ENCODE data around the gene CKB. TPM values are rescaled to one million over a fixed set of nuclear protein-coding genes. Genes with fewer than 3 reads are reported as not detected.

CKB gene
- total RNA-seq, 1 donor from 2014 or later = 8.6 TPM

GRCh38 chr14:103485504-103485903, 37.1 kb downstream of the CKB start:
- ChIA-PET POLR2A (no interaction called here), CTCF (interaction anchor here (1.4 kb wide), 1 partner anchor 33 kb away, joined by 5 read pairs; no protein-coding TSS in a partner anchor)
- Mint-ChIP-seq H3K36me3 (ENCODE audit: low read depth) (peaks cover 53% of the 10 kb centered on the region), H3K9me3 (no peaks in the 10 kb centered on the region), H3K27me3 (no peaks in the 10 kb centered on the region), H3K4me1 (peaks cover 10% of the 10 kb centered on the region), H3K27ac (no peak overlapping the region), H3K4me3 (no peak overlapping the region)
- TF ChIP-seq, protein P1, sequence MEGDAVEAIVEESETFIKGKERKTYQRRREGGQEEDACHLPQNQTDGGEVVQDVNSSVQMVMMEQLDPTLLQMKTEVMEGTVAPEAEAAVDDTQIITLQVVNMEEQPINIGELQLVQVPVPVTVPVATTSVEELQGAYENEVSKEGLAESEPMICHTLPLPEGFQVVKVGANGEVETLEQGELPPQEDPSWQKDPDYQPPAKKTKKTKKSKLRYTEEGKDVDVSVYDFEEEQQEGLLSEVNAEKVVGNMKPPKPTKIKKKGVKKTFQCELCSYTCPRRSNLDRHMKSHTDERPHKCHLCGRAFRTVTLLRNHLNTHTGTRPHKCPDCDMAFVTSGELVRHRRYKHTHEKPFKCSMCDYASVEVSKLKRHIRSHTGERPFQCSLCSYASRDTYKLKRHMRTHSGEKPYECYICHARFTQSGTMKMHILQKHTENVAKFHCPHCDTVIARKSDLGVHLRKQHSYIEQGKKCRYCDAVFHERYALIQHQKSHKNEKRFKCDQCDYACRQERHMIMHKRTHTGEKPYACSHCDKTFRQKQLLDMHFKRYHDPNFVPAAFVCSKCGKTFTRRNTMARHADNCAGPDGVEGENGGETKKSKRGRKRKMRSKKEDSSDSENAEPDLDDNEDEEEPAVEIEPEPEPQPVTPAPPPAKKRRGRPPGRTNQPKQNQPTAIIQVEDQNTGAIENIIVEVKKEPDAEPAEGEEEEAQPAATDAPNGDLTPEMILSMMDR (IDR thresholded peaks at IDR 0.05) = no peak
- ATAC-seq (ENCODE audit: low read depth) (no peak), DNase-seq (no peak)
- intact Hi-C loops (cut with micrococcal nuclease) = no loop called here

DNA sequence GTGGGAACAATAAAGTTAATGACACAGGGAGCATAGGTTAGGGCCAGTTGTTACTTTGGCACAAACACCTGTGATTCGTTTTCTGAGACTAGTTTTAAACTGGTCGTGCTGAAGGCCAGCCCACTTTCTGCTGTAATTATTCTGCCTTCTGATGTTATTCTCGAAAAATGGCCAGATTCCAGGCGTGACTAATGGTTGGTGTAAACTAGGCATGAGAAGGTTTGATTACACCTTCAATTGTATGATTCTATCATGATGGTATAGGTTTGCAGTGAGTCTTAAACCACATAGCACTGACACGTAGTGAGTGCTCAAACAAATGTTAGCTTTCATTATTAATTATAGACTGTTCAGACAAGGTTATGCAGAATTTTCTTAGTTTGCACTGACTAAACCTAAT, 39.0 kb downstream of the CKB start:
- POLR2A ChIA-PET = no interaction called here
- ATAC-seq (ENCODE audit: low read depth) (no peak), DNase-seq (no peak)
- intact Hi-C loops (cut with micrococcal nuclease) = no loop called here
- Mint-ChIP-seq H3K36me3 (ENCODE audit: low read depth) (peaks cover 51% of the 10 kb centered on the region), H3K4me3 (no peak overlapping the region), H3K27me3 (no peaks in the 10 kb centered on the region), H3K4me1 (peaks cover 18% of the 10 kb centered on the region), H3K27ac (no peak overlapping the region), H3K9me3 (no peaks in the 10 kb centered on the region)
- TF ChIP-seq, protein P1 (IDR thresholded peaks at IDR 0.05) = no peak
- CTCF ChIA-PET = no interaction called here

GRCh38 chr14:103480595-103480994, 42.0 kb downstream of the CKB start:
- CTCF ChIA-PET = interaction anchor here (1.3 kb wide), 1 partner anchor 90 kb away, joined by 4 read pairs; no protein-coding TSS in a partner anchor
- no peak for DNase-seq
- H3K27me3 Mint-ChIP-seq = no peaks in the 10 kb centered on the region
- ATAC-seq (ENCODE audit: low read depth) = peak; percentile 93
- POLR2A ChIA-PET = interaction anchor here (0.6 to 1.3 kb wide), 2 partner anchors 47 to 545 kb away, joined by 3 to 4 read pairs; no protein-coding TSS in a partner anchor
- H3K36me3 Mint-ChIP-seq (ENCODE audit: low read depth) = peaks cover 66% of the 10 kb centered on the region
- no peaks in the 10 kb centered on the region for H3K9me3 Mint-ChIP-seq
- peak overlapping the region; percentile 35 for H3K4me3 Mint-ChIP-seq
- H3K27ac Mint-ChIP-seq = peak overlapping the region; percentile 51
- peaks cover 18% of the 10 kb centered on the region for H3K4me1 Mint-ChIP-seq
- intact Hi-C loops (cut with micrococcal nuclease) = loop anchor here (2.0 kb wide), 1 partner anchor 146 kb away; the partner anchor contains the start of gene EIF5
- TF ChIP-seq, protein P1 (IDR thresholded peaks at IDR 0.05) = no peak

DNA sequence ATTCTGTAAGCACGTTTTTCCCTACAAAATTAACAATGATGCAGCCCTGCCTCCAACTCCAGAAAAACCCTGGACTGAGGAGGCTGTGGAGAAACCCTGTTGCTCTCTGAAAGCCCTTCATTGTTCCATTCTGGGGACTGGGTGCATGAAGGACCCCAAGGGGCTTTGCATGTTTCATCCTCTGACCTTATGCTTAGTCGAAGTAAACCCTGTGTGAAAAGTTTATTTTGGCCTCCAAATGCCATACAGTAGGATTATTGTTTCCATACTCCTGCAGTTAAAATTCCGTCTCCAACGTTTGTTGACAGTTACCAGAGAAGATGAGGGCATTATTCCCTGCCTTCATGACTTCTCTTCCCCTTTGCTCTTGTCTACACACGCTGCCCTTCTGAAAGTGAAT, 46.0 kb downstream of the CKB start:
- Mint-ChIP-seq H3K9me3 (no peaks in the 10 kb centered on the region), H3K36me3 (ENCODE audit: low read depth) (peaks cover 80% of the 10 kb centered on the region), H3K4me3 (no peak overlapping the region), H3K27ac (no peak overlapping the region), H3K4me1 (peaks cover 21% of the 10 kb centered on the region), H3K27me3 (no peaks in the 10 kb centered on the region)
- POLR2A ChIA-PET = no interaction called here
- CTCF ChIA-PET = no interaction called here
- TF ChIP-seq, protein P1 (IDR thresholded peaks at IDR 0.05) = no peak
- DNase-seq (no peak), ATAC-seq (ENCODE audit: low read depth) (no peak)
- intact Hi-C loops (cut with micrococcal nuclease) = no loop called here

DNA sequence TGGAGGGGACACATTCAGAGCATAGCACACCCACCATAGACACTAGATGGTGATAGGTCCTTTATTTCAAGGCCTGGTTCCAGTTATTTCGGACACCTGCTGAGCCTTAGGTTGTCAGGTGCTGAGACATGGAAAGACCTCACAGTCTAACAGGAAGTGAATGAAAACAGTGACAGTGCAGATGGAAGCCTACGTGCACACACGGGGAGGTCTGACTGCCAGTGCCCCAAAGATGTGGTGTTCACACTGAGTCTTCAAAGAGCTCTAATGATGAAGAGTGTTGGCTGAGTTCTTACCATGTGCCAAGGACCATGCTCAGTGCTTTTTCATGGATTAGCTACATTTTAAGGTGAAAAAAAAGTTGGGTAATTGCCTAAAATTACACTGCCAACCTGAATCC, 46.6 kb downstream of the CKB start:
- TF ChIP-seq, protein P1 (IDR thresholded peaks at IDR 0.05) = no peak
- ChIA-PET POLR2A (no interaction called here), CTCF (no interaction called here)
- no peaks in the 10 kb centered on the region for H3K27me3 Mint-ChIP-seq
- H3K9me3 Mint-ChIP-seq = no peaks in the 10 kb centered on the region
- no peak for DNase-seq
- H3K36me3 Mint-ChIP-seq (ENCODE audit: low read depth) = peaks cover 78% of the 10 kb centered on the region
- no peak overlapping the region for H3K4me3 Mint-ChIP-seq
- intact Hi-C loops (cut with micrococcal nuclease) = no loop called here
- H3K27ac Mint-ChIP-seq = no peak overlapping the region
- ATAC-seq (ENCODE audit: low read depth) = no peak
- H3K4me1 Mint-ChIP-seq = peaks cover 17% of the 10 kb centered on the region
